C4-2B (cell line): ENCODE results near the gene YWHAG.
"Not testable (repeated sequence)": the region's sequence is repeated elsewhere in the genome, so short reads cannot be mapped to it uniquely, and the experiment has no call there.

Experiments used
- H3K27ac ChIP-seq: fragments of 450-650 bp; 2 replicates; pipeline ENCODE4 v1.5.1; 2017
- CTCF ChIP-seq: fragments of 450-650 bp; conservative IDR thresholded peaks from 2 replicates; pipeline ENCODE4 v1.5.1; 2017; ENCODE audit warnings: mild to moderate bottlenecking
- ZFX ChIP-seq: fragments of 450-650 bp; IDR thresholded peaks from 2 replicates; pipeline ENCODE4 v1.6.1; 2017

The YWHAG gene

GRCh38 chr7:76397409-76398183, 38.8 kb upstream of the YWHAG start:
- peak overlapping the region; percentile 89 for H3K27ac ChIP-seq
- TF ChIP-seq CTCF (no peak), ZFX (no peak)

GRCh38 chr7:76396864-76397263, 38.1 kb upstream of the YWHAG start:
- peak overlapping the region; percentile 89 for H3K27ac ChIP-seq
- no peak for TF ChIP-seq CTCF
- TF ChIP-seq ZFX = no peak

GRCh38 chr7:76395965-76396726, 37.4 kb upstream of the YWHAG start:
- TF ChIP-seq CTCF = no peak
- no peak for TF ChIP-seq ZFX

GRCh38 chr7:76395605-76395964, 36.8 kb upstream of the YWHAG start:
- not testable (repeated sequence) for H3K27ac ChIP-seq

More at GRCh38 chr7:76395965-76396726, 37.4 kb upstream of the YWHAG start:
- H3K27ac ChIP-seq = no peak overlapping the region

GRCh38 chr7:76394957-76395356, 36.2 kb upstream of the YWHAG start:
- TF ChIP-seq CTCF = no peak
- no peak for TF ChIP-seq ZFX
- no peak overlapping the region for H3K27ac ChIP-seq

GRCh38 chr7:76393116-76394031, 34.6 kb upstream of the YWHAG start:
- H3K27ac ChIP-seq = peak overlapping the region; percentile 96
- TF ChIP-seq ZFX (peak; percentile 95; the same call in 1 of the 2 replicates), CTCF (no peak)

GRCh38 chr7:76392531-76393115, 33.8 kb upstream of the YWHAG start:
- TF ChIP-seq ZFX (no peak), CTCF (no peak)
- peak overlapping the region; percentile 96 for H3K27ac ChIP-seq
